ENCODE data around the gene PIF1.

PIF1 gene

DNA sequence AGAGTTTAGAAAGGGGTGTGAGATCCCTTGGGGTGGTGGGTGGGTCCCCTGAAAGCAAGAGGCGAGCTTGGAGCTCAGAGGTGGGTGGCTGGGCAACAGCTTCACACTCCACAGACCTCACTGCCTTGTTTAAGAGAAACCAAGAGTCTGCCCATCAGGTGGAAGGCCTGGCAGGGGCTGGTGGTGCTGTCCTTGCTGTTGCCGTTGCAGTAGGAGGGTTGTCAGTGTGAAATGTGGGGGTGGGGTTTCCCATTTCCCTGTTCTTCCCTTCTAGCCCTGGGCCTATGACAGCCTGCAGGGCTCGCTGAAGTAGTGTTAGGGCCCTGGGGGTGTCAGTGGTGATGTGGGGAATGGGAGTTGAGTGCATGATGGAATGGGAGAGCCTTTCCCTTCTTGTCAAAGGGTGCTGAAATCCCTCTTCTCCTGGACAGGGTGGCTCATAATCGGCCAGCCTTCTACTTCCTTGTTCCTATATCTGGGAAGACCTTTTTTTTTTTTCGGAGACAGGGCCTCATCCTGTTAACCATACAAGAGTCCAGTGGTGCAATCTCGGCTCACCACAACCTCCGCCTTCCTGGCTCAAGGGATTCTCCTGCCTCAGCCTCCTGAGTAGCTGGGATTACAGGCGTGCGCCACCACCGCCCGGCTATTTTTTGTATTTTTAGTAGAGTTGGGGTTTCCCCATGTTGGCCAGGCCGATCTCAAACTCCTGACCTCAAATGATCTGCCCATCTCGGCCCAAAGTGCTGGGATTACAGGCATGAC is 20.6 kb upstream of the PIF1 start:
- no peak for TF ChIP-seq Cebpa-rat (IDR thresholded peaks at IDR 0.05)
- Histone ChIP-seq H3K27ac (peak overlapping the region; percentile 42 to 95 (median 89); a peak in 20 of 22 replicates), H4K20me1 (peaks cover 65 to 93% (median 87%) of the 10 kb centered on the region in 11 experiments), H3K4me2 (peak overlapping the region; percentile 94 to 100 (median 99)), H3K9ac (peak overlapping the region; percentile 93 to 98 (median 96); a peak in 21 of 22 replicates), H3K36me3 (peaks cover 32 to 75% (median 52%) of the 10 kb centered on the region in 11 experiments), H3K9me3 (replicated peaks in 1 of 11) (no peaks in the 10 kb centered on the region), H3K4me3 (peak overlapping the region; percentile 33 to 99 (median 96); a peak in 18 of 20 replicates), H3K27me3 (no peaks in the 10 kb centered on the region), H3K4me1 (peaks cover 59 to 86% (median 70%) of the 10 kb centered on the region in 10 experiments)

DNA sequence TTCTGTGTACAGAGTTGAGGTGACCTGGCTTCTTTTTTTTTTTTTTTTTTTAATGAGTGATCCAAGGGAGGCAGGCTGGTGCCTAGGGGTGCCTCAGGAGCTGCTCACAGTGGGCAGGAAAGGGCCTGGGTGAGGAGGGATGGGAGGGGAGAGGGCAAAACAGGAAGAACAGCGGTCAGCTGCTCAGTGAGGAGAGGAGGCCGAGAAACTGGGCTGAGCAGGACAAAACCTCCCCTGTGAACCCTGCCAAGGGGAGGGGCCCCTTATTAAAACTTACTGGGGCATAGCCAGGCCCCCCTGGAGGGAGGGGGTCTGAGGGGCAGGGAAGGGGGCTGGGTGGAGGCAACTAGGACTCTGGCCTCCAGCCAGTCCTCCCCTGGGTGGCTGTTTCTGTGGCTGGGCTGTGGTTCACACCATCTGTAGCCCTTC is 19.8 kb upstream of the PIF1 start:
- no peak for TF ChIP-seq Cebpa-rat (IDR thresholded peaks at IDR 0.05)
- H3K9ac ChIP-seq = peak overlapping the region; percentile 93 to 98 (median 96)
- H3K36me3 ChIP-seq = peaks cover 24 to 67% (median 44%) of the 10 kb centered on the region in 11 experiments
- H3K4me1 ChIP-seq = peaks cover 59 to 86% (median 75%) of the 10 kb centered on the region in 10 experiments
- peak overlapping the region; percentile 94 to 100 (median 99) for H3K4me2 ChIP-seq
- H4K20me1 ChIP-seq = peaks cover 65 to 85% (median 79%) of the 10 kb centered on the region in 11 experiments
- H3K27ac ChIP-seq = peak overlapping the region; percentile 49 to 95 (median 89); a peak in 21 of 22 replicates
- no peaks in the 10 kb centered on the region for H3K27me3 ChIP-seq
- peak overlapping the region; percentile 33 to 99 (median 96); a peak in 19 of 20 replicates for H3K4me3 ChIP-seq
- no peaks in the 10 kb centered on the region for H3K9me3 ChIP-seq (replicated peaks in 1 of 11)

DNA sequence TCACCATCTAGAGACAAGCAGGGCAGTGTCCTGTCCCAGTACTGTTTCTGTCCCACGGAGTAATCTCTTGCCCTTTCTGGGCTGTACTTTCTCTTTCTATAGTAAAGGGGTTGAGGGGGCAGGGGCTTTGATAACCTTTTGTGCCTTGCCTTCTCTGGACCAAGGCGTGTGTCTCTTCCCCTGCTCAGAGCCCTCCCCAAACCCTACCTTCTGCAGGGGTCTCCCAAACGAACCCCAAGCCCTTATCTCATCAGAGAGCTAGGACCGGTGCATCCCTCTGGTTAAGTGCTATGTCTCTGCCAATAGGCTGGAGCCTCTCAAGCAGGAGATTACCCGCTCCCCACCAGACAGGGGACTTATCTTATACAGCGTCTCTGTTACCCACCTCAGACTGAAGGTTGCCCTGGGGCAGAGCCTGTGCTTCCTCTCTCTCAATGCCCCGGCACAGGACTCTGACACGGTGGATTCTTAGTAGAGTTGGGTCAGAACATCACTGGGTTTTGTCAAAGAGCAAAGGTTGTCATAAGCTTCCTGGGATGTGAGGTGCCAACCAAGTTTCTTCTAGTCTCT is 19.2 kb upstream of the PIF1 start:
- Histone ChIP-seq H4K20me1 (peaks cover 65 to 79% (median 73%) of the 10 kb centered on the region in 11 experiments), H3K9me3 (replicated peaks in 1 of 11) (no peaks in the 10 kb centered on the region), H3K9ac (peak overlapping the region; percentile 93 to 98 (median 96)), H3K4me3 (peak overlapping the region; percentile 33 to 99 (median 96); a peak in 19 of 20 replicates), H3K36me3 (peaks cover 18 to 61% (median 38%) of the 10 kb centered on the region in 11 experiments), H3K27ac (peak overlapping the region; percentile 49 to 95 (median 89); a peak in 21 of 22 replicates), H3K4me1 (peaks cover 58 to 86% (median 76%) of the 10 kb centered on the region in 10 experiments), H3K27me3 (no peaks in the 10 kb centered on the region), H3K4me2 (peak overlapping the region; percentile 94 to 100 (median 99))
- no peak for TF ChIP-seq Cebpa-rat (IDR thresholded peaks at IDR 0.05)

DNA sequence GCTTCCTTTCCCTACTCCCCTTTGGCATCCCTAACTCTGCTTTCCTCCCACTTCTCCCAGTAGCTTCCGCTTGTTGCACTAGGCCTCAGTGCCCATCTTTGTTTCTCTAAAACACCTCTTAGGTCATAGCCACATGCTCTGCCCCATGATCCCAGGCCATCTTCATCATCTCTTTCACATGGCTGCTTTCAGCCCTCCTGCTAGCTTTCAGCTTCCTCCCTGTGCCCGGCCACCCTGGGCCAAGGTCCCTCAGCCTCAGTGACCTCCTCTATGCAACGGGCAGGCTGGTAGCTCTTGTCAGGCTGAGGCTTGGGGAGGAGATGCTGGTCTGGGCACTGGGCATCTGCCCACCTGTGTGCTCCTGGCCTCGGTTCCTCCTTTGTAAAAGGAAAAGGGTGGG is 18.5 kb upstream of the PIF1 start:
- Histone ChIP-seq H3K27me3 (no peaks in the 10 kb centered on the region), H3K9me3 (replicated peaks in 1 of 11) (no peaks in the 10 kb centered on the region), H3K4me2 (peak overlapping the region; percentile 94 to 100 (median 99)), H4K20me1 (peaks cover 65 to 73% (median 67%) of the 10 kb centered on the region in 11 experiments), H3K36me3 (peaks cover 12 to 55% (median 32%) of the 10 kb centered on the region in 11 experiments), H3K9ac (peak overlapping the region; percentile 93 to 98 (median 96)), H3K4me3 (peak overlapping the region; percentile 33 to 99 (median 96); a peak in 19 of 20 replicates), H3K4me1 (peaks cover 58 to 86% (median 79%) of the 10 kb centered on the region in 10 experiments), H3K27ac (peak overlapping the region; percentile 49 to 95 (median 89); a peak in 21 of 22 replicates)
- TF ChIP-seq Cebpa-rat (IDR thresholded peaks at IDR 0.05) = no peak

DNA sequence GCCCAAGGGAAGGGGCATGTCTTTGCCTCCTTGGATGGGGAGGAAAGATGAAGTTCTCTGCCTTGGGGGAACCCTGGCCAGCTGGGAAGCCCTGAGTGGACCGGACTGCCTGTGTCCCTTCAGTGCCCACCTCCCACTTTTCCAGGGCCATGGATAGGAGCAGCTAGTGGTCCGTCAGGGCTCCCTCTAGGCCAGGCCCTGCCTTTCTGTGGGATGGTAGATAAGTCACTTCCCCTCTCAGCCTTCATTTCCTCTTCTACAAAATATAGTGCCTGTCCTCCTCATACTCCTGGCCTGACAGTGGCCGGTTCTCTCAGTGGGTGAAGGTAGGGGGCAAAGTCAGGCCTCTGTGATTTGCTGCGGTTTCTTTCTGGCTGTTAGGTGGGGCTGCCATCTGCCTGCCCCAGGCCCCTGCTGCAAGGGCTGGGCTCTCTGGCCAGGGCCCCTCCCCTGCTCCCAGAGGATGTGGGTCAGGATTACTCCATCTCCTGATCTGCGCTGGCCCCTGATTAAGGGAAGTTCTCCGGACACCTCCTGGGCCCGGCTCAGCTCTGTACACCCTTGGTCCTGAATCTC is 17.6 kb upstream of the PIF1 start:
- peak overlapping the region; percentile 87 to 99 (median 96) for H3K4me3 ChIP-seq
- peaks cover 2 to 46% (median 22%) of the 10 kb centered on the region in 11 experiments; a peak in 18 of 22 replicates for H3K36me3 ChIP-seq
- H3K9me3 ChIP-seq (replicated peaks in 1 of 11) = no peaks in the 10 kb centered on the region
- no peaks in the 10 kb centered on the region for H3K27me3 ChIP-seq
- H3K4me2 ChIP-seq = peak overlapping the region; percentile 94 to 100 (median 99)
- H3K4me1 ChIP-seq = peaks cover 58 to 88% (median 85%) of the 10 kb centered on the region in 10 experiments
- TF ChIP-seq Cebpa-rat (IDR thresholded peaks at IDR 0.05) = no peak
- H3K27ac ChIP-seq = peak overlapping the region; percentile 83 to 95 (median 89)
- H3K9ac ChIP-seq = peak overlapping the region; percentile 93 to 98 (median 96)
- peaks cover 56 to 64% (median 57%) of the 10 kb centered on the region in 11 experiments for H4K20me1 ChIP-seq

DNA sequence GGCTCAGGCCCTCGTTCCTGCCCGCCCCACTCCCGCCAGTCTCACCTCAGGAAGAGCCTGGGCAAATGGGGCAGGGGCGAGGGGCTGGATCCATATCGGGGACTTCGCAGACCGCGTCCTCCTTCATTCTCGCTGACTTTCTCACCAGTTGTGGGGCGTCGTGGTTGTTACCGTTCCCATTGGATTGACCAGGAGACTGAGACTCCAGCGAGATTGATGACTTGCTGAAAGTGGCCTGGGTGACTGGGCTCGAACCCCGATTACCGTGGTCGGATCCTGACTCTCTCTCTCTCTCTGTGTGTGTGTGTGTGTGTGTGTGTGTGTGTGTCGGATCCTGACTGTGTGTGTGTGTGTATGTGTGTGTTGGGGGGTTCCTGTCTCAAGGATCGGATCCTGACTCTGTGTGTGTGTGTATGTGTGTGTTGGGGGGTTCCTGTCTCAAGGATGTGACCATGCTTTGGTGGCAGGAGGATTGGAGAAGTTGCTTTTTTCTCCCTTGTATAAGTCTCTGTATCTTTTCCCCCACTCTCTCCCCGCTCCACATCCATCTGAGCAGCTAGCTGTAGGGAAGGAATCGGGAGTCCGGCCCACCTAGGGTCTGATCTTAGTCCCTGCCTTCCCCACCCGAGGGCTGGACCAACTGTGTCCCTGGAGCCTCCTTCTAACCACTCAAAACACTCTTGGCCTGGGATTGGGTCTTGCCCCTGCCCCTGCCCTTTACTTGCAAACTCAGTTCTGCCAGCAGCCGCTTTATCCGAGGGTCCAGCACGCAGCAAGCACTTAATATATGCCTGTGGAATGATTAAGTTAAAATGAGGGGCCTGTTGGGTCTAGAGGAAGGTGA is 16.9 kb upstream of the PIF1 start:
- Histone ChIP-seq H3K9me3 (replicated peaks in 1 of 11) (no peaks in the 10 kb centered on the region), H3K9ac (peak overlapping the region; percentile 93 to 98 (median 96)), H4K20me1 (peaks cover 49 to 56% (median 50%) of the 10 kb centered on the region in 11 experiments), H3K4me3 (peak overlapping the region; percentile 87 to 99 (median 96)), H3K27me3 (no peaks in the 10 kb centered on the region), H3K27ac (peak overlapping the region; percentile 83 to 95 (median 89)), H3K4me1 (peaks cover 58 to 89% (median 85%) of the 10 kb centered on the region in 10 experiments), H3K4me2 (peak overlapping the region; percentile 94 to 100 (median 99)), H3K36me3 (peaks cover 0 to 38% (median 15%) of the 10 kb centered on the region in 11 experiments; a peak in 17 of 22 replicates)
- no peak for TF ChIP-seq Cebpa-rat (IDR thresholded peaks at IDR 0.05)

DNA sequence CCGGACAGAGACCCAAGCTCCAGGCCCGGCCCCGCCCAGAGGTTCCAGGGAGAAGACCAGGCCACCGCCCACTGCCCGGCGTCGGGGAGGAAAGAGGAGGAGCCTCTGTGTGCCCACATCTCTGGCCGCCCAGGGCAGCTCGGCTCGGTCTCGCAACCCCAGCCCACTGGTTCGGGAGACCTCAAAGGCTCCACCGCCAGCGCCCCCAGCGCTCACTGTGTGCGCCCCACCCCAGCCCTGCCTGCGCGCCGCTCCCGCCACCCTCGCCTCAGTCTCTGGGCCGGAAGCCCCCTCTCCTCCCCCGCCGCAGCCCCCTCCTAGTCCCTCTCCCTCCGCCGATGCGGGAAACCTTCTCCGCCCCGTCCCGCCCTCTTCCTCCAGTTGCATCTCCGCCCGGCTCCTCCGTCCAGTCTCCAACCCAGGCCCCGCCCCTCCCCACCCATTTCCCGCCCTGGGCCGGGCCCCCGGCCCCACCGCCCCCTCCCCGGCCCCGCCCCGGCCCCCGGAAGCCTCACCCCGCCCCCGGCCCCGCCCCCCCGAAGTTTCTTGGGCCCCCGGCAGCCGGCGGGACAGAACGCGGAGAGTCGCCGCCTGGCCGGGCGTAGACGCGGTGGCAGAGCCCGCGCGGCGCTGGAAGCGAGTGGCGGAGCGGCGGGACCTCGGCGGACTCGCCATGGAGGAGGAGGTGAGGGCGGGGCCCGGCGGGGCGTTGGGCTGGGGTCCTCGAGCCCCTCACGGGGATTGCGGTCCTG is 16.1 kb upstream of the PIF1 start, which contains the start of gene PLEKHO2:
Gene PLEKHO2, plus strand, starts transcription at position 572 of the 752 bp plus-strand sequence. Its CDS starts 102 bp downstream, at position 674.
- Histone ChIP-seq H3K4me3 (peak within 1 kb of the TSS; percentile 87 to 99 (median 96)), H3K27me3 (no peaks in the 10 kb centered on the region), H3K36me3 (peaks cover 0 to 30% (median 7%) of the 10 kb centered on the region in 11 experiments; a peak in 15 of 22 replicates), H3K4me2 (peak within 1 kb of the TSS; percentile 97 to 100 (median 99)), H3K9me3 (replicated peaks in 1 of 11) (no peaks in the 10 kb centered on the region), H3K4me1 (peaks cover 58 to 89% (median 85%) of the 10 kb centered on the region in 10 experiments), H3K9ac (peak within 1 kb of the TSS; percentile 93 to 98 (median 96)), H3K27ac (peak within 1 kb of the TSS; percentile 83 to 95 (median 89)), H4K20me1 (peaks cover 41 to 48% (median 42%) of the 10 kb centered on the region in 11 experiments)
- no peak for TF ChIP-seq Cebpa-rat (IDR thresholded peaks at IDR 0.05)

Data from BLaER1 treated with 17β-estradiol and CSF1 and Interleukin-3, amounts not matched to agents 10 nM and 100 nM (cell line).